A549 (cell line): ENCODE results near the gene SIGLEC9.

Experiments used
- BCL3 ChIP-seq: fragments of >200 bp; sonication (Bioruptor Twin); formaldehyde crosslinking; IDR thresholded peaks from 3 replicates; pipeline ENCODE4 v1.6.1; 2016
- CTCF ChIP-seq: fragments of >200 bp; sonication (Bioruptor Twin); formaldehyde crosslinking; IDR thresholded peaks from 3 replicates; pipeline ENCODE4 v1.5.1; 2016
- EP300 ChIP-seq, 2 experiments: fragments of >200 bp; sonication (Bioruptor Twin); formaldehyde crosslinking; IDR thresholded peaks; 2 replicates in 1 of 2; 3 replicates in 1 of 2; pipeline ENCODE4 v1.6.1; 2016 to 2017
- MAFK ChIP-seq: fragments of 450-650 bp; IDR thresholded peaks from 2 replicates; pipeline ENCODE4 v1.6.1; 2014; ENCODE audit not compliant: partially characterized antibody
- POLR2A ChIP-seq: IDR thresholded peaks from 2 replicates; pipeline ENCODE4 v1.6.1; 2012; ENCODE audit warnings: mild to moderate bottlenecking, low read length
- RCOR1 ChIP-seq: fragments of 150-350 bp; IDR thresholded peaks from 2 replicates; pipeline ENCODE4 v1.6.1; 2014; ENCODE audit warnings: antibody characterized with exemption, low read length, low read depth
- RFX5 ChIP-seq: fragments of 450-650 bp; IDR thresholded peaks from 2 replicates; pipeline ENCODE4 v1.7.1; 2014; ENCODE audit warnings: antibody characterized with exemption, mild to moderate bottlenecking, moderate library complexity
- USF2 ChIP-seq: fragments of 450-650 bp; IDR thresholded peaks from 2 replicates; pipeline ENCODE4 v1.6.1; 2014; ENCODE audit warnings: antibody characterized with exemption

- no peak for TF ChIP-seq USF2
- no peak for TF ChIP-seq CTCF
- no peak for TF ChIP-seq RCOR1
- TF ChIP-seq EP300 (IDR thresholded peaks at IDR 0.05) = no peak
- TF ChIP-seq MAFK = no peak
- TF ChIP-seq POLR2A = no peak
- TF ChIP-seq BCL3 = no peak
- TF ChIP-seq RFX5 = no peak
Observed at GRCh38 chr19:51140441-51140840, 15.7 kb downstream of the SIGLEC9 start.
